ENCODE data around the gene CAST.

Gene CAST

GRCh38 chr5:96703384-96703920 lies 41.3 kb downstream of the CAST start:
- H3K4me3 ChIP-seq (ENCODE audit: insufficient read depth, low read depth, low read length, poor library complexity, severe bottlenecking): peak overlapping the region; percentile 51
- no peaks in the 10 kb centered on the region for H3K27me3 ChIP-seq (replicated peaks; ENCODE audit: control insufficient read depth, insufficient read depth, low read length, poor library complexity, severe bottlenecking)
- no peak for DNase-seq
- peak overlapping the region; percentile 84 for H3K27ac ChIP-seq (ENCODE audit: insufficient read depth, low read length, poor library complexity, severe bottlenecking)
- no peaks in the 10 kb centered on the region for H3K9me3 ChIP-seq (ENCODE audit: control insufficient read depth, low read length)
- no peaks in the 10 kb centered on the region for H3K36me3 ChIP-seq (ENCODE audit: control insufficient read depth, insufficient read depth, low read length)
- H3K4me1 ChIP-seq (ENCODE audit: control insufficient read depth, insufficient read depth, low read length, poor library complexity, severe bottlenecking): peaks cover 7% of the 10 kb centered on the region

DNA sequence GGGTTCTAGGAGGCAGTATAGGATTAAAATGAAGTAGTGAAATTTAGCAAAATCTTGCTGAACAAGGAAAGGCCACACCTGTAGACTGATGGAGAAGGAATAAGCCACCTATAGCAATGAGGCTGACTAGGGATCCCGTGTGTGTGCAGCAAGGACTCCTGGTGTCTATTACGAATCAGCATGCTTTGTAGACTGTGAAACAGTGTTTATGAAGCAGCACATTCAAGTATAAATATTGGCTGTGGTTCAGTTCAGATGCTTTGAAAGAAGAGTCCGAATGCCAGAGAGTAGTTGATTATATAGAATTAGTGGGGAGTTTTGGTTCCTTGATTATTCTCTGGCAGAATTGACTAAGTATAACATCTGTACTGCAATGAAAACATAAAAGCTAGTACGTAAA lies 41.8 kb downstream of the CAST start:
- Histone ChIP-seq H3K27me3 (replicated peaks; ENCODE audit: control insufficient read depth, insufficient read depth, low read length, poor library complexity, severe bottlenecking) (no peaks in the 10 kb centered on the region), H3K36me3 (ENCODE audit: control insufficient read depth, insufficient read depth, low read length) (no peaks in the 10 kb centered on the region), H3K27ac (ENCODE audit: insufficient read depth, low read length, poor library complexity, severe bottlenecking) (peak overlapping the region; percentile 84), H3K9me3 (ENCODE audit: control insufficient read depth, low read length) (no peaks in the 10 kb centered on the region), H3K4me1 (ENCODE audit: control insufficient read depth, insufficient read depth, low read length, poor library complexity, severe bottlenecking) (peaks cover 7% of the 10 kb centered on the region), H3K4me3 (ENCODE audit: insufficient read depth, low read depth, low read length, poor library complexity, severe bottlenecking) (no peak overlapping the region)
- DNase-seq: no peak

- DNase-seq: no peak
- H3K27me3 ChIP-seq (replicated peaks; ENCODE audit: control insufficient read depth, insufficient read depth, low read length, poor library complexity, severe bottlenecking): no peaks in the 10 kb centered on the region
- no peak overlapping the region for H3K4me3 ChIP-seq (ENCODE audit: insufficient read depth, low read depth, low read length, poor library complexity, severe bottlenecking)
- no peaks in the 10 kb centered on the region for H3K9me3 ChIP-seq (ENCODE audit: control insufficient read depth, low read length)
- H3K4me1 ChIP-seq (ENCODE audit: control insufficient read depth, insufficient read depth, low read length, poor library complexity, severe bottlenecking): peaks cover 7% of the 10 kb centered on the region
- H3K36me3 ChIP-seq (ENCODE audit: control insufficient read depth, insufficient read depth, low read length): no peaks in the 10 kb centered on the region
- no peak overlapping the region for H3K27ac ChIP-seq (ENCODE audit: insufficient read depth, low read length, poor library complexity, severe bottlenecking)
These were observed 44.4 kb downstream of the CAST start for GRCh38 chr5:96706433-96707111.

GRCh38 chr5:96708600-96708999 lies 46.4 kb downstream of the CAST start:
- H3K4me3 ChIP-seq (ENCODE audit: insufficient read depth, low read depth, low read length, poor library complexity, severe bottlenecking): no peak overlapping the region
- H3K27me3 ChIP-seq (replicated peaks; ENCODE audit: control insufficient read depth, insufficient read depth, low read length, poor library complexity, severe bottlenecking): no peaks in the 10 kb centered on the region
- H3K27ac ChIP-seq (ENCODE audit: insufficient read depth, low read length, poor library complexity, severe bottlenecking): no peak overlapping the region
- H3K9me3 ChIP-seq (ENCODE audit: control insufficient read depth, low read length): no peaks in the 10 kb centered on the region
- H3K4me1 ChIP-seq (ENCODE audit: control insufficient read depth, insufficient read depth, low read length, poor library complexity, severe bottlenecking): peaks cover 3% of the 10 kb centered on the region
- H3K36me3 ChIP-seq (ENCODE audit: control insufficient read depth, insufficient read depth, low read length): no peaks in the 10 kb centered on the region
- DNase-seq: no peak

GRCh38 chr5:96709152-96709821 lies 47.1 kb downstream of the CAST start:
- Histone ChIP-seq H3K9me3 (ENCODE audit: control insufficient read depth, low read length) (no peaks in the 10 kb centered on the region), H3K27ac (ENCODE audit: insufficient read depth, low read length, poor library complexity, severe bottlenecking) (no peak overlapping the region), H3K36me3 (ENCODE audit: control insufficient read depth, insufficient read depth, low read length) (no peaks in the 10 kb centered on the region), H3K4me3 (ENCODE audit: insufficient read depth, low read depth, low read length, poor library complexity, severe bottlenecking) (no peak overlapping the region), H3K4me1 (ENCODE audit: control insufficient read depth, insufficient read depth, low read length, poor library complexity, severe bottlenecking) (peaks cover 2% of the 10 kb centered on the region), H3K27me3 (replicated peaks; ENCODE audit: control insufficient read depth, insufficient read depth, low read length, poor library complexity, severe bottlenecking) (no peaks in the 10 kb centered on the region)
- DNase-seq: no peak

GRCh38 chr5:96712100-96712746 lies 50.0 kb downstream of the CAST start:
- Histone ChIP-seq H3K4me3 (ENCODE audit: insufficient read depth, low read depth, low read length, poor library complexity, severe bottlenecking) (no peak overlapping the region), H3K27ac (ENCODE audit: insufficient read depth, low read length, poor library complexity, severe bottlenecking) (no peak overlapping the region), H3K9me3 (ENCODE audit: control insufficient read depth, low read length) (no peaks in the 10 kb centered on the region), H3K36me3 (ENCODE audit: control insufficient read depth, insufficient read depth, low read length) (peaks cover 3% of the 10 kb centered on the region), H3K27me3 (replicated peaks; ENCODE audit: control insufficient read depth, insufficient read depth, low read length, poor library complexity, severe bottlenecking) (no peaks in the 10 kb centered on the region), H3K4me1 (ENCODE audit: control insufficient read depth, insufficient read depth, low read length, poor library complexity, severe bottlenecking) (peaks cover 15% of the 10 kb centered on the region)
- no peak for DNase-seq

DNA sequence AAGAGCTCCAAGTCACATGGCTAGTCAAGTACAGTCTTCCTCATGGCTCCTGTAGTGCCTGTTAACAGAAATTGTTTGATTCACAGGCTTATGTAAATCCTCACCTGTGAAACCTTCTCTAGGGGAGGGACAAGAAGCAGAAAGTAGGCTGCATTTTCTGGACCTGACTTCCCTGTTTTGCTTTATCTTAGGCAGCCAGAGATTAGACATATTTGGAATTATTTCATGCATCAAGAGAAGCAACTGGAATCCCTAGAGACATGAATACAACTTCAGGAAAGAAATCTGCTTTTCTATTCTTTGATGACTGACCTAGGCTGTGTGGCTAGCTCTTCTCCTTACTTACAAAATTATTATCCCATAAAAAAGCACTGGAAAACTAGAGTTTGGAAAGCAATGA lies 52.3 kb downstream of the CAST start:
- Histone ChIP-seq H3K9me3 (ENCODE audit: control insufficient read depth, low read length) (no peaks in the 10 kb centered on the region), H3K4me3 (ENCODE audit: insufficient read depth, low read depth, low read length, poor library complexity, severe bottlenecking) (no peak overlapping the region), H3K4me1 (ENCODE audit: control insufficient read depth, insufficient read depth, low read length, poor library complexity, severe bottlenecking) (peaks cover 15% of the 10 kb centered on the region), H3K27me3 (replicated peaks; ENCODE audit: control insufficient read depth, insufficient read depth, low read length, poor library complexity, severe bottlenecking) (no peaks in the 10 kb centered on the region), H3K27ac (ENCODE audit: insufficient read depth, low read length, poor library complexity, severe bottlenecking) (peak overlapping the region; percentile 37), H3K36me3 (ENCODE audit: control insufficient read depth, insufficient read depth, low read length) (peaks cover 3% of the 10 kb centered on the region)
- no peak for DNase-seq

DNA sequence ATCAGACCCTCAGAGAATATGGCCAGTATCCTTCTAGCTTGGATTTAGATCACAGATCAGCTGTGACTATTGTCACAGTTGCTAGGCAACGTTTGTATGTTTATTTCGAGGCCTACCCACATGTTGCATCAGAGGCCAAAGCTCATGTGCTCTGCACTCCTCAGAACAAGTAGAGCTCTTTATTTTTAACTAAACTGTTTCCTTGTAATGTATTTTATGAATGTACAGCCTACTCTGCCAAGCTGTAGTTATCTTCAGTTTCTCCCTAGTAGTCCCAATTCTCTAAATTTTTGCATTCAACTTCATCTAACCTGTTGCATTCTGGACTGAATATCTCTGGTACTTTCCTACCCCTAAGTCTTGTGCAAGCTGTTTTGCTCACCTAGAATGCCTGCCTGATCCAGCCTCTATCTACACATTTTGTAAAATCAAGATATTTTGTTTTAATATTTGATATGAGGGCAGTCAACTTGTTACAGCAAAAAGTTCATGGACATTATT lies 52.8 kb downstream of the CAST start:
- H3K4me1 ChIP-seq (ENCODE audit: control insufficient read depth, insufficient read depth, low read length, poor library complexity, severe bottlenecking): peaks cover 15% of the 10 kb centered on the region
- H3K9me3 ChIP-seq (ENCODE audit: control insufficient read depth, low read length): no peaks in the 10 kb centered on the region
- H3K36me3 ChIP-seq (ENCODE audit: control insufficient read depth, insufficient read depth, low read length): peaks cover 3% of the 10 kb centered on the region
- DNase-seq: peak; percentile 13 to 42 (median 37)
- peak overlapping the region; percentile 37 for H3K27ac ChIP-seq (ENCODE audit: insufficient read depth, low read length, poor library complexity, severe bottlenecking)
- H3K27me3 ChIP-seq (replicated peaks; ENCODE audit: control insufficient read depth, insufficient read depth, low read length, poor library complexity, severe bottlenecking): no peaks in the 10 kb centered on the region
- no peak overlapping the region for H3K4me3 ChIP-seq (ENCODE audit: insufficient read depth, low read depth, low read length, poor library complexity, severe bottlenecking)

DNA sequence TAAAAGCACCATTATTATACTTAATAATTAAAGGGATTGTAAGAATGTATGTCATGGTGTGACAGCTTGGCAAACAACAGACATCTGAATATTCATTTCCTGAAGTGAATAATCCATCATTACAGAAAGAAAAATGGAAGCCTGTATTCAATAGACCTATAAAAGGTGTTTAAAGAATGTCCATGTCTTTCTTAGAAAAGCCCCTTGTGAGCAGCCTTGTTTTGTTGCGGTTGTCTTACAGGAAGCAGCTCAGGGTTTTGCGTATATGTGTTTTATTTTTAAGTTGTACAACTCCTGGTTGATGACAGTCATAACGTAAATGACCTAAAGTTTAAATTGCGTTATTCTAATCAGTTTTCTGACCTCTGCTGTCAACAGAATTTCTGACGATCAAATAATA lies 53.8 kb downstream of the CAST start:
- Histone ChIP-seq H3K4me3 (ENCODE audit: insufficient read depth, low read depth, low read length, poor library complexity, severe bottlenecking) (no peak overlapping the region), H3K36me3 (ENCODE audit: control insufficient read depth, insufficient read depth, low read length) (peaks cover 3% of the 10 kb centered on the region), H3K27me3 (replicated peaks; ENCODE audit: control insufficient read depth, insufficient read depth, low read length, poor library complexity, severe bottlenecking) (no peaks in the 10 kb centered on the region), H3K4me1 (ENCODE audit: control insufficient read depth, insufficient read depth, low read length, poor library complexity, severe bottlenecking) (peaks cover 15% of the 10 kb centered on the region), H3K27ac (ENCODE audit: insufficient read depth, low read length, poor library complexity, severe bottlenecking) (no peak overlapping the region), H3K9me3 (ENCODE audit: control insufficient read depth, low read length) (no peaks in the 10 kb centered on the region)
- DNase-seq: no peak

DNA sequence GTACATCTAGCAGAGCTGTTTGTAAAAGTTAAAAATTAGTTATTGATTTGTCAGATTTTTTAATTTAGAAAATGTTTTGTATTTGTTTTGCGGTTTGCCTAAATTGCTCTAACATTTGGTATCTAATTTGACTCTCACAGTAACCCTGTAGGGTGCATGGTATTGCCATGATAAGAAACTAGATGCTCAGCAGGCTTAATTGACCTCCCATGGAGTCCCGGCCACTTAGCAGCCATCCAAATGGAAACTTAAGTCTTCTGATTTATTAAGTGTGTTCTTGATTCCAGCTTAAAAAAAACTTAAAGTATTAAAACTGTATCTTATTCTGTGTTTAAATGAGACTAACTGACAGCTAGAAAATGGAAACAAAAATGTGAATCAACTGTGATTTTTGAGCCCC lies 54.5 kb downstream of the CAST start:
- Histone ChIP-seq H3K4me3 (ENCODE audit: insufficient read depth, low read depth, low read length, poor library complexity, severe bottlenecking) (no peak overlapping the region), H3K9me3 (ENCODE audit: control insufficient read depth, low read length) (no peaks in the 10 kb centered on the region), H3K27me3 (replicated peaks; ENCODE audit: control insufficient read depth, insufficient read depth, low read length, poor library complexity, severe bottlenecking) (no peaks in the 10 kb centered on the region), H3K4me1 (ENCODE audit: control insufficient read depth, insufficient read depth, low read length, poor library complexity, severe bottlenecking) (peaks cover 15% of the 10 kb centered on the region), H3K27ac (ENCODE audit: insufficient read depth, low read length, poor library complexity, severe bottlenecking) (no peak overlapping the region), H3K36me3 (ENCODE audit: control insufficient read depth, insufficient read depth, low read length) (peaks cover 3% of the 10 kb centered on the region)
- DNase-seq: no peak

All from effector memory CD4-positive, alpha-beta T cell (primary cell).